Rectal smooth muscle tissue (tissue), 1 donor: ENCODE data around the gene COQ7.

Experiments used
- H3K27ac ChIP-seq: one replicate; pipeline ENCODE4 v1.7.0; 2013; ENCODE audit warnings: low read depth, low read length, inconsistent platforms
- H3K27me3 ChIP-seq: one replicate; pipeline ENCODE4 v1.7.0; 2013; ENCODE audit warnings: low read length; ENCODE audit not compliant: control insufficient read depth, insufficient read depth
- H3K36me3 ChIP-seq: one replicate; pipeline ENCODE4 v1.7.0; 2013; ENCODE audit warnings: low read length; ENCODE audit not compliant: control insufficient read depth, insufficient read depth
- H3K4me1 ChIP-seq: one replicate; pipeline ENCODE4 v1.7.0; 2013; ENCODE audit warnings: low read length; ENCODE audit not compliant: control insufficient read depth, insufficient read depth
- H3K4me3 ChIP-seq: one replicate; pipeline ENCODE4 v1.7.0; 2013; ENCODE audit warnings: low read length
- H3K9ac ChIP-seq: one replicate; pipeline ENCODE4 v1.7.0; 2013; ENCODE audit warnings: low read length

COQ7 gene

DNA sequence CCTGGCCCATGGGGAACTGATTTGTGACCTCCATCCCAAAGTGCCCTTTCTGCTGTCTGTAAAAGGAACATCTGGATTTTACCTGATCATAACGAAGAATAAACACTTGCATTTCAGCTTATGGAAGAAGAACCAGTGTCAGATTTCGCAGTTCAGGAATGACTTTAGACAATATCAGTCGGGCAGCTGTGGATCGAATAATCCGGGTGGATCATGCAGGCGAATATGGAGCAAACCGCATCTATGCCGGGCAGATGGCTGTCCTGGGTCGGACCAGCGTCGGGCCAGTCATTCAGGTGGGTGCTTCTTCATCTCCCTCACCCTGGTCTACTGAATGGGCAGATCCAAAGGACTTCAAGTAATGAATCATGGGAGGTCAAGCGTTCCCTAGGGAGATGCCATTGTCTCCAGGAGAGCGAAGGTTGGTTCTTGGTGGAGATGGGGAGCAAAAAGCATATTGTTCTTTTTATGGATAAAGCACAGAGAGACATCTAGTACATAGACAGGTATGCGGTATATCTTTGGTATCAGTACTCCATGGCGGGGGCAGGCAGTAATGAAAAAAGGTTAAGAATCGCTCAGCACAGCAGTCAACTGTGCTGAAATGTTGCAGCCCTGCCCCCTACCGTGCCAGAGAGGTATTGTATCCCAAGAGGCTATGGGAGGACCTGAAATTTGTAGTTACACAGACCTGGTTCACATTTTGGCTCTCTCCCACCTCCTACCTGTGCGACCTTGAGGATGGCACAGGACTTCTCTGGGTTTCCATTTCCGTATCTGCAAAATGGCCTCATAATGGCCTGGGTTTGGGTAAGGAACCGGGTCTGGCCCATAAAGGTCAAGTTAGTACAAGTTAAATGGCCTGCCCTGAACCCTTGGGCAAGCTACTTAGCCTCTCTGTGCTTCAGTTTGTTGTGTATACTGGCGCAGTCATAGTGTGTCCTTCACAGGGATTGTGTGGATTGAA lies 4.7 kb downstream of the COQ7 start:
- Histone ChIP-seq H3K4me1 (no peaks in the 10 kb centered on the region), H3K36me3 (peaks cover 9% of the 10 kb centered on the region), H3K9ac (no peak overlapping the region)

DNA sequence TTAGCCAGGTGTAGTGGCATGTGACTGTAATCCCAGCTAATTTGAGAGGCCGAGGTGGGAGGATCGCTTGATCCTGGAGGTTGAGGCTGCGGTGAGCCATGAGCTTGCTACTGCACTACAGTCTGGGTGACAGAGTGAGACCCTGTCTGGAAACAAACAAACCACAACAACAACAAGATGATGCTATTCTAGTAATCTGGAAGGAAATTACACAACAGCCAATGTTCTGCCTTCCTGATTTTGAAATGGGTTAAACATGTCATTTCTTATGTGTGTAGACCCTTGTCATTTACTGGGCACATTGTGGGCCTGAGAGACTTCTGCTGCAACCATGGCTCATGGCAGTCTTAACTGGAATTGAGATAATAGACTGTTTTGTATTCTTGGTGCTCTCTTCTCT lies 5.9 kb downstream of the COQ7 start:
- H3K4me1 ChIP-seq = no peaks in the 10 kb centered on the region
- no peak overlapping the region for H3K9ac ChIP-seq
- no peak overlapping the region for H3K4me3 ChIP-seq
- no peaks in the 10 kb centered on the region for H3K27me3 ChIP-seq
- H3K36me3 ChIP-seq = peaks cover 13% of the 10 kb centered on the region
- no peak overlapping the region for H3K27ac ChIP-seq

More for the DNA sequence above, 4.7 kb downstream of the COQ7 start:
- no peaks in the 10 kb centered on the region for H3K27me3 ChIP-seq
- H3K4me3 ChIP-seq = no peak overlapping the region
- H3K27ac ChIP-seq = no peak overlapping the region

DNA sequence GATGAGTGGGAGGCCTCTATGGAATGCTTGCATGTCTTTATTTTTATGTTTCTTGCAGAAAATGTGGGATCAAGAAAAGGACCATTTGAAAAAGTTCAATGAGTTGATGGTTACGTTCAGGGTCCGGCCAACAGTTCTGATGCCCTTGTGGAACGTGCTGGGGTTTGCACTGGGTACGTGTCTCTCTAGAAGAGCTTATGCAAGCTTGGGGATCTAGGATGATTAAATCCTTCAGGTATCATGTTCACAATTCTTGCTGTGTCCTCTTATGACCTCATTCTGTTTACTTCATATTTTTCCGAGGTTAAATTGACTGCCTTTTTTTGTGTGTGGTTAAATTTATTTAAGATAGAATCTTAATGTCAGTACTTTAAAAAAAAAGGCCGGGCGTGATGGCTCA lies 6.4 kb downstream of the COQ7 start:
- H3K4me1 ChIP-seq = no peaks in the 10 kb centered on the region
- no peak overlapping the region for H3K4me3 ChIP-seq
- H3K36me3 ChIP-seq = peaks cover 13% of the 10 kb centered on the region
- H3K27ac ChIP-seq = no peak overlapping the region
- no peak overlapping the region for H3K9ac ChIP-seq
- no peaks in the 10 kb centered on the region for H3K27me3 ChIP-seq

DNA sequence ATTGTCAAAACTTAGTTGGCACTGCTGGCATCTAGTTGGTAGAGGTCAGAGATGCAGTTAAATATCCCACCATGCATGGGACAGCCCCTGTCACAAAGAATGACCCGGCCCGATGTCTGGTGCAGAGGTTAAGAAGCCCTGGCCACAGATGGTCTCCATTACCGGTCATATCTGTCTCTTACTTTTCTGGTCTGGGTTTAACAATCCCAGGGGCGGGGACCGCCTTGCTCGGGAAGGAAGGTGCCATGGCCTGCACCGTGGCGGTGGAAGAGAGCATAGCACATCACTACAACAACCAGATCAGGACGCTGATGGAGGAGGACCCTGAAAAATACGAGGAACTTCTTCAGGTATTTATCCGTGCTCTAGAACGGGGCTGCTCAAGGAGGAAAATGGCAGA lies 8.1 kb downstream of the COQ7 start:
- Histone ChIP-seq H3K27ac (no peak overlapping the region), H3K4me3 (no peak overlapping the region), H3K4me1 (no peaks in the 10 kb centered on the region), H3K36me3 (peaks cover 13% of the 10 kb centered on the region), H3K27me3 (no peaks in the 10 kb centered on the region), H3K9ac (no peak overlapping the region)

DNA sequence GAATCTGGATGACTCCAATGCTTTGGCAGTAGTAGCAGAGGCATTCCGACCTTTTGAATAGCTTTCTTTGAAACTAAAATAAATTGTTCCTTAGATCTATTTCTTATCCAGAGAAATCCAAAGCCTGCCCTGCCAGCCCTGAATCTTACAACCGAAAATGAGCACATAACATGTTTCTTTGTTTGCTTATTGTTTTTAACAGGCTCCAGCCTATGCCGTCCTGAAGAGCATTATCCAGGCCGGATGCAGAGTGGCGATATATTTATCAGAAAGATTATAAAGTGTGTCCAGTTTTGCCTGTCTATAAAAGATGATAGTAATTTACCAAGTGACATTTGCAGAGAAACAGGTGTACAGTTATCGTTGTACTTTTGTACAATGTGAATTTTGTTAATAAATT lies 10.5 kb downstream of the COQ7 start:
- Histone ChIP-seq H3K27ac (no peak overlapping the region), H3K9ac (no peak overlapping the region), H3K4me1 (no peaks in the 10 kb centered on the region), H3K4me3 (no peak overlapping the region), H3K27me3 (no peaks in the 10 kb centered on the region), H3K36me3 (peaks cover 13% of the 10 kb centered on the region)

DNA sequence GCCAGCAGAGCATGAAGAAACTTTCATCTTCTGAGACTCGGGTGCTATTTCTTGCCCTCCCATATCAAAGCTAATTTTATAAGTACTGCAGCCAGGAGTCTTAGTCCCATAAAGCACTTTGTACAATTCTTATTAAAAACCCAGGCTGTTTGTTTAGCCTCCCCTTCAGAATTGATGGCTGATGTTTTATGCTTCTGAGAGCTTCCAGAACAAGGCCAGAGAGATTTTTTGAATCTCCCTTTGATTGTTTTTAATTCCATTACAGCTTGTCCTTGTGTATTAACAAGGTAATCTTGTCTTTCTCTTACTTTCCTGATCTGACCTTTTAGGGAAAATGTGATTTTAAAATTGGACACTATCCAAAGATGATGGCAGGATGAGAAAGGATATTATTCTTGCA lies 16.3 kb downstream of the COQ7 start:
- Histone ChIP-seq H3K27ac (no peak overlapping the region), H3K36me3 (no peaks in the 10 kb centered on the region), H3K4me1 (peaks cover 2% of the 10 kb centered on the region), H3K9ac (no peak overlapping the region), H3K4me3 (no peak overlapping the region), H3K27me3 (no peaks in the 10 kb centered on the region)

DNA sequence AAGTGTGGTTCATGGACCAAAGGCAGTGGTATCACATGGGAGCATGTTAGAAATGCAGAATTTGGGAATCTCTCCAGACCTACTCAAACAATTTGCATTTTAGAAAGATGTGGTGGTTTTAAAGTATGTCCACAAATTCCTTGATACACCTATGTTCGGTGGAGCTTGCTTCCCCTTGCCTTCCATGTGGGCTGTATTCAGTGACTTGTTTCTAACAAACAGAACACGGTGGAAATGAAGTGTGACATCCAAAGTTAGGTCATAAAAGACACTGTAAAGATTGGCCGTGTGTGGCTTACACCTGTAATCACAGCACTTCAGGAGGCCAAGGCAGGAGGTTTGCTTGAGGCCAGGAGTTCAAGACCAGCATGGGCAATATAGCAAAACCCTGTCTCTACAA lies 16.7 kb downstream of the COQ7 start:
- Histone ChIP-seq H3K4me1 (peaks cover 2% of the 10 kb centered on the region), H3K9ac (no peak overlapping the region), H3K27ac (no peak overlapping the region), H3K27me3 (no peaks in the 10 kb centered on the region), H3K4me3 (no peak overlapping the region), H3K36me3 (no peaks in the 10 kb centered on the region)

DNA sequence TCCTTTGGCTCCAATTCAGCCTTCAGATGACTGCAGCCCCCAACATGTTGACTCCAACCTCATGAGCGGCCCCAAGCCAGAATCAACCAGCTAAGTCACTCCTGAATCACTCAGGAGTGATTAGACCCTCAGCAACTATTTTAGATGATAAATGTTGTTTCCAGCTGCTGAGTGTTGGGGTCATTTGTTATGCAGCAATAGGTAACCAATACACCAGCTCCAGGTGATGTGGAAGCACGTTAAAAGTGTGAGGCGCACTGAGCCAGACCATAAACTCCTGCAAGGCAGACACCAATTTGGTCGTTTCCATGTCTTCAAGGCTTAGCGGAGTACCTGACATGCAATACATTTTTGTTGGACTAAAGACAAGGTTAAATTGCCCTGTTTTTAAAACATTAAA lies 17.5 kb downstream of the COQ7 start:
- Histone ChIP-seq H3K4me3 (no peak overlapping the region), H3K4me1 (peaks cover 2% of the 10 kb centered on the region), H3K9ac (no peak overlapping the region), H3K27me3 (no peaks in the 10 kb centered on the region), H3K36me3 (no peaks in the 10 kb centered on the region), H3K27ac (no peak overlapping the region)

DNA sequence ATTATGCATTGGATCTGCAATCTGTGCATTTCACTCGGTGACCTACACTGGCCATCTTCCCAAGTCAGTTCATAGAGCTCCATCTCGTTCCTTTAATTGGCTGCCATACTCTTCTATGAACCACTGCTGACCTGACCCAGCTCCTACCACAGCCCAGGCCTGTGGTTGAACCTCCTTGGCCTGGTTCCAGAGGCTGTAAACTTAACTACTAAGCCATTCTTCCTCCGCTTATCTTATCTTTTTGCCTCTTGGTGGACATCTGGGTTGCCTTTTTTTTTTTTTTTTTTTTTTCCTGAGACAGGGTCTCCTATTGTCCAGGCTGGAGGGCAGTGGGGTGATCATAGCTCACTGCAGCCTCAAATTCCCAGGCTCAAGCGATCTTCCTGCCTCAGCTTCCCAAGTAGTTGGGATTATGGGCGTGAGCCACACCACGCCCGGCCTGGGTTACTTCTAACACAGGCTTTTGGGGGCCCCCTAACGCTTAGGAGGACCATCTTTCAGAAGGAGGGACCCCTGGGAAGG lies 18.3 kb downstream of the COQ7 start:
- Histone ChIP-seq H3K4me1 (peaks cover 2% of the 10 kb centered on the region), H3K27ac (no peak overlapping the region), H3K9ac (no peak overlapping the region), H3K27me3 (no peaks in the 10 kb centered on the region), H3K36me3 (no peaks in the 10 kb centered on the region), H3K4me3 (peak overlapping the region; percentile 67)

DNA sequence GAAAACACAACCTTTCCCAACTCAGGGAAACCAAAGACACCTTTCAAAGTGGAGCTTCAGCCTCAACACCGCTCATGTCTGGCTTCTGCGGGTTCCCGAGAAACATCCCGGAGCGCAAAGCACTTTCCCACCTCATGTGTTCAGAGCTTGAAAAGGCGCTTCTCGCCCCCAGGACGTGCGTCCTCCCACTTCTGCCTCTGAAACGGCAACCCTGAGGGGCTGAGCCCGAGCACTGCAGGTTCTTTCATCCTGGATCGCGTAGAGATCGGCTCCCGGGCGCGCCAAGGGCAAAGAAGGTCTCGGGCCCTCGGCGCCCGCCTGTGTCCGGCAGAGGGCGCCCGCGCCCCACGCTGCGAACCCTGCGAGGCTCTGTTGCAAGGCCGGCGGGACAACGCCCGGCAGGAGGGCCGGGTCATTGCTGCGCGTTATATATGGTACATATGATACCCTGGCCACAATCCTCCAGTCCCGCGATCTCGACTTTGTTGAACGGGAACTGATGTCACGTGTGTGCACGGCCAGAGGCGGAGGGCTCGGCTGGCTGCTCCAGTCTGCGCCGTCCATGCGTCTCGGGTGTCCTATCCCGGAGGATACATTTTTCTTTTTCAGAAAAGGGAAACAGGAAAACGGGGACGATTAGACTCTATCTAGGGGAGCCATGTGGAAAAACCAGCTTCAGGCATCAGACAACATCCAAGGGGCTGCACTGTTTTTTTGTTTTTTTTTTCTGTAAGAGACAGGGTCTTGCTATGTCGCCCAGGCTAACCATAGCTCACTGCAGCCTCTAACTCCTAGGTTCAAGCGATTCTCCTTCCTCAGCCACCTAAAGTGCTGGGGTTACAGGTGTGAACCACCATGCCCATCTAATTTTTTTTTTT lies 19.1 kb downstream of the COQ7 start:
- H3K27me3 ChIP-seq = no peaks in the 10 kb centered on the region
- H3K4me3 ChIP-seq = peak overlapping the region; percentile 67
- no peaks in the 10 kb centered on the region for H3K36me3 ChIP-seq
- H3K4me1 ChIP-seq = peaks cover 2% of the 10 kb centered on the region
- no peak overlapping the region for H3K27ac ChIP-seq
- H3K9ac ChIP-seq = peak overlapping the region; percentile 10

DNA sequence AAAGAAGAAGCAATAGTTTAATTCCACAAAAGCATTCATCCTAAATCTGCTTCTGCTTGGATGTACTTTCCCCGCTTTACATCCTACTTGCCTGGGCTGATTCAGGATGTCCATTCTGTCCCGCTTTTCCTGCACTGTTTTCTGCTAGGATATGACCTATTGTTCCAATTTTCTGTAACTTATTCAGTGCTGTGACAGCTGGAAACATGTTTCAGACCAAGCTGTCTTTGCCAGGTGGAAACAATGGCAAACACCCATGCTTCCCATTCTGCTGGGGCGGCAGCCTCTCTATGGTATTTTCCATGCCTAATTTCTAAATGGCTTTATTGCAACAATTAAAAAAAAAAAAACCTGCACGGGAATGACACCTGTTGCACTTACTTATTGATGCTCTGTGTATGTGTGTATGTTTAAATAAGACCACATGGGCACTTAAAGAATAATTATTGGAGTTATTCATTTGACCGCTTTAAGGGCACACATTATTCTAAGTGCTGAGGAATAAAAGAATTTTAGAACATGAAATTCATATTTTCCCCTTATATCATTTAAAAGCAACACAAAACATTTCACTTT lies 21.0 kb downstream of the COQ7 start:
- no peak overlapping the region for H3K4me3 ChIP-seq
- H3K36me3 ChIP-seq = no peaks in the 10 kb centered on the region
- no peak overlapping the region for H3K27ac ChIP-seq
- no peak overlapping the region for H3K9ac ChIP-seq
- H3K27me3 ChIP-seq = no peaks in the 10 kb centered on the region
- peaks cover 2% of the 10 kb centered on the region for H3K4me1 ChIP-seq

DNA sequence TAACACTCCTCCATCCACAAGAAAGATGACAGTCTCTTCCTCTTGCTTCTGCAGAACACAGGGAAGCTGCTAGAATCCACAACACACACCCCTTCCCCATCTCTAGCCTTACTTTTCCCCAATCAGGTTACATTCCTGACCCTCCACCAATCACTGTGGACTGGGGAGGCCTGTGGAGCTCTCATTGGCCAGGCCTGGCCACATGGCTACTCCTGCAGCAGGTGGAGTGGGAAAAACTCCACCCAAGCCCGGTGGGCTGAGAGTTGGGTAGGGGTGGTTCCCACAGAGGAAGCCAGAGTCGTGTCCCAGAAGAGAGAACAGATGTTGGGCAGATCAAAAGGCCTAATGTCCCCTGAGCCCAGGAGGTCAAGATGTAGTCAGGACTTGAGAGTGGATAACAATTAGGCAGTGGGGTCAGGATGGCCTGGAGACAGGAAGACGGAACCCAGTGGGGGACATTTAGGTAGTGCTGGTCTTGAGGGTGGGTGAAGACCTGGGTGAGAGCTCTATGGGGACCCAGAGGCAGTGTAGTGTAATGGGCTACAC lies 22.1 kb downstream of the COQ7 start:
- Histone ChIP-seq H3K27ac (no peak overlapping the region), H3K36me3 (no peaks in the 10 kb centered on the region), H3K4me3 (no peak overlapping the region), H3K9ac (no peak overlapping the region), H3K27me3 (no peaks in the 10 kb centered on the region), H3K4me1 (no peaks in the 10 kb centered on the region)
